Urinary bladder (tissue), 4 donors: ENCODE measurements around the gene PGP. TPM values are rescaled to one million over a fixed set of nuclear protein-coding genes. Genes with fewer than 3 reads are reported as not detected.

Experiments
- DNase-seq: peaks from one replicate; pipeline ENCODE4 v3.0.0-alpha.2; 2015; ENCODE audit errors: extremely low spot score
- H3K27ac ChIP-seq: one replicate; pipeline ENCODE4 v1.5.1; 2013; ENCODE audit warnings: low read depth, mild to moderate bottlenecking, moderate library complexity
- H3K36me3 ChIP-seq: one replicate; pipeline ENCODE4 v1.6.1; 2013; ENCODE audit warnings: mild to moderate bottlenecking, moderate library complexity; ENCODE audit not compliant: insufficient read depth
- H3K4me1 ChIP-seq: one replicate; pipeline ENCODE4 v1.6.1; 2013; ENCODE audit warnings: mild to moderate bottlenecking, moderate library complexity; ENCODE audit not compliant: insufficient read depth
- H3K4me3 ChIP-seq: one replicate; pipeline ENCODE4 v1.5.1; 2013; ENCODE audit warnings: low read depth, low read length
- WGBS: extraction: QIAGEN DNeasy Blood & Tissue Kit; methylation state at CpG from one replicate; pipeline ENCODE4 v1.1.7; 2013; 5-methylcytosine and 5-hydroxymethylcytosine counted together
- polyA plus RNA-seq: library from polyadenylated mRNA; stranded (reverse); fragments of 200-250 nt; gene quantifications from one replicate; pipeline ENCODE4 v1.2.3, GENCODE V29; 2013
- total RNA-seq: library from RNA; depleted of rRNA; stranded (reverse); fragments of >200 nt; gene quantifications from one replicate; pipeline ENCODE4 v1.2.3, GENCODE V29; 2014
- donor health status: healthy with polysubstance abuse.
- donor health status: healthy.

PGP gene
- total and polyA plus RNA-seq, 2 donors = 4.8 to 10.5 TPM

- Histone ChIP-seq H3K4me1 (peaks cover 3% of the 10 kb centered on the region), H3K4me3 (no peak overlapping the region)
Observed at GRCh38 chr16:2161911-2162310, 52.7 kb downstream of the PGP start.

More at GRCh38 chr16:2161911-2162310, 52.7 kb downstream of the PGP start:
- Histone ChIP-seq H3K27ac (no peak overlapping the region), H3K36me3 (peaks cover 5% of the 10 kb centered on the region)
- no peak for DNase-seq
- 91% methylated on average over 10 of the region's 10 CpGs for WGBS

Other genes with a start within 250 kb of the PGP start
- not detected for gene RNF151, start 248.0 kb downstream of the PGP start, total RNA-seq
- gene RNF151, start 248.0 kb downstream of the PGP start, polyA plus RNA-seq = not detected
- gene TBL3, start 242.8 kb downstream of the PGP start, total RNA-seq = 10.9 TPM
- 50.6 TPM for gene TBL3, start 242.8 kb downstream of the PGP start, polyA plus RNA-seq
- not detected for gene NOXO1, start 233.4 kb downstream of the PGP start, total RNA-seq
- 0.16 TPM for gene NOXO1, start 233.4 kb downstream of the PGP start, polyA plus RNA-seq
- gene GFER, start 230.6 kb downstream of the PGP start, total RNA-seq = 7.7 TPM
- 27.8 TPM for gene GFER, start 230.6 kb downstream of the PGP start, polyA plus RNA-seq
- 2.0 TPM for gene SYNGR3, start 224.9 kb downstream of the PGP start, total RNA-seq
- gene SYNGR3, start 224.9 kb downstream of the PGP start, polyA plus RNA-seq = 1.8 TPM
- gene ZNF598, start 205.0 kb downstream of the PGP start, total RNA-seq = 6.3 TPM
- gene ZNF598, start 205.0 kb downstream of the PGP start, polyA plus RNA-seq = 38.4 TPM
- not detected for gene NPW, start 195.1 kb downstream of the PGP start, total RNA-seq
- 0.08 TPM for gene NPW, start 195.1 kb downstream of the PGP start, polyA plus RNA-seq
- 25.9 TPM for gene NHERF2, start 187.9 kb downstream of the PGP start, total RNA-seq
- gene NHERF2, start 187.9 kb downstream of the PGP start, polyA plus RNA-seq = 111 TPM
- 13.7 TPM for gene NTHL1, start 167.0 kb downstream of the PGP start, total RNA-seq
- 28.5 TPM for gene NTHL1, start 167.0 kb downstream of the PGP start, polyA plus RNA-seq
- gene TSC2, start 166.9 kb downstream of the PGP start, total RNA-seq = 50.2 TPM
- gene TSC2, start 166.9 kb downstream of the PGP start, polyA plus RNA-seq = 55.9 TPM
- gene PKD1, start 78.9 kb downstream of the PGP start, total RNA-seq = 79.5 TPM
- 197 TPM for gene PKD1, start 78.9 kb downstream of the PGP start, polyA plus RNA-seq
- gene RAB26, start 66.2 kb downstream of the PGP start, total RNA-seq = 0.63 TPM
- 0.63 TPM for gene RAB26, start 66.2 kb downstream of the PGP start, polyA plus RNA-seq
- 21.9 TPM for gene TRAF7, start 59.1 kb downstream of the PGP start, total RNA-seq
- 57.0 TPM for gene TRAF7, start 59.1 kb downstream of the PGP start, polyA plus RNA-seq
- gene CASKIN1, start 18.2 kb downstream of the PGP start, total RNA-seq = 0.69 TPM
- 0.48 TPM for gene CASKIN1, start 18.2 kb downstream of the PGP start, polyA plus RNA-seq
- 9.3 TPM for gene MLST8, start 9.4 kb downstream of the PGP start, total RNA-seq
- 50.4 TPM for gene MLST8, start 9.4 kb downstream of the PGP start, polyA plus RNA-seq
- gene BRICD5, start 4.0 kb downstream of the PGP start, total RNA-seq = 4.0 TPM
- 5.0 TPM for gene BRICD5, start 4.0 kb downstream of the PGP start, polyA plus RNA-seq
- gene E4F1, start 8.8 kb upstream of the PGP start, total RNA-seq = 14.0 TPM
- gene E4F1, start 8.8 kb upstream of the PGP start, polyA plus RNA-seq = 27.5 TPM
- 0.74 TPM for gene DNASE1L2, start 21.6 kb upstream of the PGP start, total RNA-seq
- 0.77 TPM for gene DNASE1L2, start 21.6 kb upstream of the PGP start, polyA plus RNA-seq
- 16.6 TPM for gene ECI1, start 36.7 kb upstream of the PGP start, total RNA-seq
- gene ECI1, start 36.7 kb upstream of the PGP start, polyA plus RNA-seq = 93.2 TPM
- 47.5 TPM for gene RNPS1, start 53.3 kb upstream of the PGP start, total RNA-seq
- gene RNPS1, start 53.3 kb upstream of the PGP start, polyA plus RNA-seq = 188 TPM
- 5.5 TPM for gene ABCA3, start 125.9 kb upstream of the PGP start, total RNA-seq
- 8.3 TPM for gene ABCA3, start 125.9 kb upstream of the PGP start, polyA plus RNA-seq
- gene CCNF, start 214.6 kb upstream of the PGP start, total RNA-seq = 9.6 TPM
- 2.2 TPM for gene CCNF, start 214.6 kb upstream of the PGP start, polyA plus RNA-seq
- gene TEDC2, start 245.3 kb upstream of the PGP start, total RNA-seq = 2.4 TPM
- gene TEDC2, start 245.3 kb upstream of the PGP start, polyA plus RNA-seq = 1.1 TPM